NK-92 treated with Interleukin-12 subunit alpha and Interleukin-12 subunit beta, amount 100 ng/mL, for 24 hours (cell line): Measurements from ENCODE around the gene SRPX.

Experiments
- DNase-seq: peaks from one replicate; lab custom pipeline; 2025; lab: John Stamatoyannopoulos, UW

The SRPX gene

DNA sequence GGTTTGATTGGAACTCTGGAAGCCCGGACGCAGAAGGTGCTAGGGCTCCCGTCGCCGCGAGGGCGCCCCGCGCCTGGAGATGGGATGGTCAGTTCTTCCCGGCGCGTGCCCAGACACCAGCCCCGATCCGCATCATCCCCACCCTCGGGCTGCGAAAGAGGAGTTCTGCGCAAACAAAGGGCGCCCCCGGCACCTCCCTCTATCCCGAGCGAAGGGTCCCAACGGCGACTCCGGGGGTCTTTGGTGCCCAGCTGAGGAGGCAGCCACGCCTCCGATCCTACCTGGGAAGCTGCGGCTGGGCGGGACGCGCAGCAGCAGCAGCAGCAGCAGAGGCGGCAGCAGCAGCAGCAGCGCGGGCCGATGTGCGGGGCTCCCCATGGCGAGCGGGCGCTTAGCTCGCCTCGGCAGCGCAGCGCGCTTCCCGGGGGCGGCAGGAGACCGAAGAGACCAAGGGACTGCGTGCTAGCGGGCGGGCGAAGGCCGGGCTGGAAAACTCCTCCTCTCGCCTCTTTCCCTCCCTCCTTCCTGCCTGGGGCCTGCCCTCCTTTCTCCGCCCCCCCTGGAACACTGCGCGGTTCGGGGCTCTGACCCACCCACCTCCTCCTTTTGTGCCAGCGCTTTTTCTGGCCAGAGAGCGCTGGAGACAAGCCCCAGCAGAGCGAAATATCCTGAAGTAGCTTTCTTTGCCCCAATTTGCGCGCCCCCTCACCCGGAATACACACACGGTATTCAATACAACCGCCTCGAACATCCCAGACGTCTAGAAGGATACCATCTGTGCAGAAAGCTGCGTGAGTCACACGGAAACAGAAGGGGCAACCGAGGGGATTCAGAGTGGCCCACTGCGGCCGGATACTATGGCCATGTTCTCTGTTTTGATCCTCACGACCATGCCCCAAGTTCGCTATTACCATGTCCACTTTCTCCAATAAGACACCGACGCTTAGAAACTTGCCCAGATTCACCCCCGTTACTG lies at the start of gene SRPX:
TSS of gene SRPX (minus strand) at position 457 of the 976 bp plus-strand sequence. CDS start at position 378, 79 bp downstream.
- DNase-seq, result no peak

GRCh38 chrX:38268011-38268410 lies 47.3 kb upstream of the SRPX start:
- DNase-seq, result no peak

GRCh38 chrX:38262715-38263620 lies 42.3 kb upstream of the SRPX start:
- no peak for DNase-seq

DNA sequence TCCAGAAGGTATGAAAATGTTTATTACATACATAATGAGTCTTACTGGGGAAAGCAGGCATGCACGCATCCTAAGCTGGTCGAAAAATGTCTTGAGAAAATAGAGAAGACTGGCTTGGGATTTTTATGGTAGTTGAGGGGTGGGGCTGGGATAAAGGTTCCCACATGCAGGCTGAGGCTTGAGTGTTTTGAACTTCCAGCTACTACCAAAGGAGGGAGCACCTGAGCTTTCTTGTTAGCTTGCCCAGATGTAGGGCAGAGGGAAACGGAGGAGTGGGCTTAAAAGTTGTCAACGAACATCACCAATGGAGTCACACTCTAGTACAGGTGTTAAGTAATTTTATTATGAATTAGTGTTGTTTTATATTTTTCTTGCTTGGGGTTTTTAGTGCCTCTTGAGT lies 39.6 kb upstream of the SRPX start:
- no peak for DNase-seq

GRCh38 chrX:38256019-38256418 lies 35.3 kb upstream of the SRPX start:
- DNase-seq, result no peak

DNA sequence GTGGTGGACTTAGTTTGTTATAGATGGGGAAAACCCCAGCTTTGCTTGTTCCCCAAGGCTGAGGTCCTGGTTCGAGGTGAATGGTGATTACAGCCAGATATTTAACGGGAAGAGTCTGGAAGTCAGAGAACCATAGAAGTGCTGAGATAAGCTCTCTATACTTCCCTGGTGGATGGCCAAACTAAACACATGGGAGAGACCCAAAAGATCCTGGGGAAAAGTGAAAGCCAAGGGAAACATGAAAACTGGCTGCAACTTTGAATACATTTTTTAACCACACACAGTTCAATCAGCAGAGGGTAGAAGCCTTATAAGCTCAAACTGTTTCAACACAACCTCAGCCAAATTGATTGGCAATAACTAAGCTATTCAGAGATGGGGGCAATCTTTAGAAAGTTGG lies 29.3 kb upstream of the SRPX start:
- DNase-seq, result no peak

DNA sequence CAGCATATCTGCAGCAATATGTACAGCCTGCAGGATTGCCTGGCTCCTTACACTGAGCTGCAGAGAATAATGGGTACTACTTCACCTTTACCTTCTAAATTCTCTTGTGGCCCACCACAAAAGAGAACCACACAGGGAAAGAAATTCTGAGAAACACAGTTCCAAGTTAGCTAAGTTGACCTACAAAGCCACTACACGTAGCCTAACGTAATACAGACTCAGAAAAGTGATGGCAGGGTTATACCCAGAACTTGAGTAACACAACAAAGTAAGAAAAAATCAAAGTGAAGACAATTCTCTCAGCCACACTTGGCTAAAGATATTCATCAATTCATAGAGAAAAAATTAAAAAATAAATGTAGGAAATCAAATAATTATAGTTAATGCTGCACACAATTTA lies 26.4 kb upstream of the SRPX start:
- no peak for DNase-seq

GRCh38 chrX:38240541-38240940 lies 19.9 kb upstream of the SRPX start:
- DNase-seq, result no peak

GRCh38 chrX:38236901-38237615 lies 16.4 kb upstream of the SRPX start:
- DNase-seq, result no peak

- no peak for DNase-seq
These were observed 13.4 kb upstream of the SRPX start for GRCh38 chrX:38233891-38234667.

GRCh38 chrX:38232079-38232686 lies 11.5 kb upstream of the SRPX start:
- DNase-seq, result no peak

- DNase-seq, result no peak
These were observed 4.4 kb upstream of the SRPX start for GRCh38 chrX:38225093-38225492.

- no peak for DNase-seq
These were observed 3.5 kb upstream of the SRPX start for GRCh38 chrX:38224160-38224559.

GRCh38 chrX:38221391-38221929 lies 789 bp upstream of the SRPX start:
- DNase-seq, result no peak

DNA sequence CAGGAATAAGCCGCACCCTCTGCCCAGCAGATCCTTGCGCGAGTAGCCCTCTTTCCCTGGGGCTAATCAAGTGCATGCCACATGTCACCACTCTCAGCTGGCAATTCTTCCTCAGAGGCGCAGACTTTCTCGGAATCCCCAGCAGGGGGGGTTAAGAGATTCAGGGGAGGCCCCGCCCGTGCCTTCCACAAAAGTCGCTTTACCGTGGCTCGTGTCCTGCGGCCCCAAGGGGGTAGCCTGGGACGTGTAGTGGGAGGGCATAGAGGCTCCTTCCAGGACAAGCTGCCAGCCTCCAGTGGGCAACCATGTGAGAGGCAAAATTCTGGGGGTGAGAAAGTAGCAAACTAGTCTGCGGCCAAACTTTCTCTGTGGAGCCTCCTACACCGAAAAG lies 652 bp downstream of the SRPX start:
- DNase-seq, result no peak

GRCh38 chrX:38216642-38217041 lies 4.0 kb downstream of the SRPX start:
- DNase-seq, result no peak

DNA sequence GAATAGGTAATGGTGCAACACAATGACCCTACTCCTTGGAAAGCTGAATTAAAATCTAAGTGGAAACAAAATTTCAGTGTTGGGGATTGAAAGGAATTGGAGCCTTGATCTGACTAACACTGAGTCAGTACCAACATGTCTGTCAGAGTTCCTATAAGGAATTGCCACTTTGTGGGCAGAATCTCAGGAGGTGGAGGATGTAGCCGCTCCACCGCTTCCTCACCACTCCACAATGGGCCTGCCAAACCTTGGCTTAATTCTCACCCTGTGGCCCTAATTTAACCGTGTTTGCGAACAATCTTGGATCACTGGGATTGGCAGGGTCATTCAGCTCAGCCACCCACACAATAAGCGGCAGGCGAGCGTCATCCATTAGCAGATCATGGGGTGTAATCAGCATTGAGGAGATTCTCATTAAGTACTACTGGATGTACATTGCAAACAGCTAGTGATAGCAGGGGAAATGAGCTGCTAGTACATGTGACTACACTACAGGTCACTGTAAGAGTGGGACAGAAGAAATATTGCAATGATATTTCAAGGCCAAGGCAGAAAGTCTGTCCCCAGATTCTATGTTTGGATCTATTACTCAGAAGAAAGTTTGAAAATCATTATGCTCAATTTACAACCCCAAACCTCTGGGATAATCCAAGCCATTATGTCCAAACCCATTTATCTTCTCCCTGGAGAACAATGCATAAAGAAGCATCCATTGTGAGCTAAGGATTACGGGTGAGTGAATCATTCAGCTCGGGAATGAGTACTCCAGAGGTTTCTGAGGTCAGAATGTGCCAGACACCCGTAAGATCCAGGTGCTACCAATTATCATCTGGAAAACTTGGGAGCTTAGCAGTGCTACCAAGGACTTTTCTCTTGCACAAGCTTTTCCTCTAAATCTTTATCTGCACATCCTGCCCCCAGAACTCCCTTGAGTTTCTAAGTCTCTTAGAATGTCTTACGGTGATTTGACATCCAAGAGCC lies 5.8 kb downstream of the SRPX start:
- DNase-seq, result no peak

DNA sequence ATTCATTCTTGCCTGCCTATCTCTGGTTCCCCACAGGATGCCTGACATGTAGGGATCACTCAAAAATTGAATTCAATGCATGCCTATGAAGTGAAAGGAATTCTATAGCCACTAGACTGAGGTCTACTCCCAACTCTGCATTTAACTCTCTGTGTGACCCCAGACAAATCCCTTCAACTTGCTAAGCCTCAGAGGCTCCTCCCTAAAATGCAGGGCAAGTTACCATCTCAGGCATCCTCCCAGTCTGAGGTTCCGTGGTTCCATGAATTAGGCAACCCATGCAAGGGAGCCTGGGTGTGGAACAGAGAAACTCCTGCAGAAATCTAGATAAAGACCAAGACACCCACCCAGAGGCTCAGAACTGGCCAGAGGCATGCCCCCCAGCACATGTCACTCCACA lies 6.6 kb downstream of the SRPX start:
- DNase-seq, result no peak

- no peak for DNase-seq
These were observed 8.6 kb downstream of the SRPX start for GRCh38 chrX:38211891-38212635.
